AG04450 (cell line): Measurements from ENCODE around the gene SIX1. TPM values are rescaled to one million over a fixed set of nuclear protein-coding genes. Genes with fewer than 3 reads are reported as not detected.

Source experiments
- CTCF ChIA-PET: fragments of 300-600, 350-600 bp; formaldehyde crosslinking; extraction: SDS; loops from one replicate; lab custom pipeline; 2022; ENCODE audit warnings: antibody characterized with exemption, inconsistent platforms; lab: Charles Lee
- POLR2A ChIA-PET: fragments of 350-600 bp; formaldehyde crosslinking; extraction: SDS; loops from one replicate; lab custom pipeline; 2021; ENCODE audit warnings: antibody characterized with exemption, inconsistent platforms; lab: Yijun Ruan, JAX
- DNase-seq: peaks from one replicate; pipeline ENCODE4 v3.0.0-alpha.2; 2011; ENCODE audit warnings: low read depth, low spot score
- H3K27ac ChIP-seq: one replicate; pipeline ENCODE4 v1.5.1; 2012; ENCODE audit warnings: low read depth, low read length, control low read depth
- H3K27me3 ChIP-seq: one replicate; pipeline ENCODE4 v1.6.0; 2012; ENCODE audit warnings: low read length; ENCODE audit not compliant: control insufficient read depth, insufficient read depth
- H3K4me3 ChIP-seq: 2 replicates; pipeline ENCODE4 v1.5.1; 2011; ENCODE audit warnings: mild to moderate bottlenecking, low read depth, low read length, control low read depth
- H3K9me3 ChIP-seq: 2 replicates; pipeline ENCODE4 v1.5.1; 2012; ENCODE audit warnings: low read length; ENCODE audit not compliant: control insufficient read depth, insufficient read depth
- polyA minus RNA-seq: library from RNA; depleted of rRNA, polyadenylated mRNA; stranded (reverse); fragments of >200 nt; gene quantifications from 2 replicates; pipeline ENCODE4 v1.2.3, GENCODE V29; 2011; rRNA and poly(A)+ RNA removed
- polyA plus RNA-seq: library from polyadenylated mRNA; depleted of rRNA; stranded (reverse); fragments of >200 nt; gene quantifications from 2 replicates; pipeline ENCODE4 v1.2.3, GENCODE V29; 2011; rRNA removed
- TF ChIP-seq, protein P1 (sequence below): IDR thresholded peaks from 2 replicates; pipeline ENCODE4 v1.5.1; 2011; ENCODE audit warnings: low read depth, low read length, control low read depth, inconsistent platforms

SIX1 gene
- polyA plus RNA-seq = 25.6 and 26.9 TPM in 2 replicates
- polyA minus RNA-seq = 19.9 and 23.8 TPM in 2 replicates

DNA sequence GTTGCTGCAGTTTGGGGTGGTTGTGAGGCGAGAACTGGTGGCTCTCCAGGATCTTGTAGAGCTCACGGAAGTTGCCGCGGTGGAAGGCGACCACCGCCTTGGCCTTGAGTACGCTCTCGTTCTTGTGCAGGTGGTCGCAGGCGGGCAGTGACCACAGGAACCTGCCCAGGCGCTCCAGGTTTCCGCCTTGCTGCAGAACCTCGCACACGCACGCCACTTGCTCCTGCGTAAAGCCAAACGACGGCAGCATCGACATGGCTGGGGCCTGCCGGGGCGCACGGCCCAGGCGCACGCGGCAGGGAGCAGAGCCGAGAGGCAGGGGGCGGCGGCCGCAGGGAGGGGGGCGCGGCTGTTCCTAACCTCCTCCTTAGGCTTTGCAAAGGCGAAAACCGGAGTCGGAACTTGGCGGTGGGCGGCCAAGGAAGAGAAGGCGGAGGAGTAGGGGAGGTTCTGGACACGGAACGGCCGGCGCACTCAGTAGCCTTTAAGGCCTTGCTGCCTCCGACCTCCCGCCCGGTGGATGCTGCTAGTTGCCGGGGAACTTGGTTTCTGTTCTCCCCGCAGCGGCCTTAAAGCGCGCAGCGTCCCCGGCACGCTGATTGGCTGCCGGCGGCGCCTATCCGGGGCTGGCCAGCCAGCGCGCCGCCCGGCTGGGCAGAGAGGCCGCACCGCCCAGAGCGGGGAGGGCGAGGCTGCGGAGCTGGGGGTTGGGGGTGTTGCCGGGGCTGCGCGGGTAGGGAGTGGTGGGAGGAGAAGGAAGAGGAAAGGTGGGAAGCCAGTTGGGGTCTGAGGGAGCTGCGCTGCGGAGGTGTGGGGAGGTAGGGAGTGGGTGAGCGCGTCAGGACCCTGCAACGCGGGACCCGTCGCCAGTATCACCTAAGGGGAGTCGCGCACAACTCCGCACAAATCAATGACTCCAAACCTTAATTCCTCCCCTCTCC lies at the start of gene SIX1:
SIX1 (minus strand) TSS at position 544 of the 941 bp plus-strand sequence; CDS start at position 256, 288 bp downstream.
- Histone ChIP-seq H3K4me3 (peak within 1 kb of the TSS; percentile 88), H3K27ac (peak within 1 kb of the TSS; percentile 70), H3K27me3 (peaks cover 15% of the 10 kb centered on the region), H3K9me3 (no peaks in the 10 kb centered on the region; the same call in 1 of the 2 replicates)
- DNase-seq = peak; percentile 85
- ChIA-PET CTCF (interaction anchor here (0.9 to 1.4 kb wide), 3 partner anchors 377 to 620 kb away, joined by 3 to 5 read pairs (median 4); no protein-coding TSS in a partner anchor), POLR2A (interaction anchor here (0.5 to 1.6 kb wide), 11 partner anchors 10 to 603 kb away, joined by 3 to 7 read pairs (median 4); partner anchors contain the start of genes SLC38A6 and TRMT5)
- TF ChIP-seq, protein P1, sequence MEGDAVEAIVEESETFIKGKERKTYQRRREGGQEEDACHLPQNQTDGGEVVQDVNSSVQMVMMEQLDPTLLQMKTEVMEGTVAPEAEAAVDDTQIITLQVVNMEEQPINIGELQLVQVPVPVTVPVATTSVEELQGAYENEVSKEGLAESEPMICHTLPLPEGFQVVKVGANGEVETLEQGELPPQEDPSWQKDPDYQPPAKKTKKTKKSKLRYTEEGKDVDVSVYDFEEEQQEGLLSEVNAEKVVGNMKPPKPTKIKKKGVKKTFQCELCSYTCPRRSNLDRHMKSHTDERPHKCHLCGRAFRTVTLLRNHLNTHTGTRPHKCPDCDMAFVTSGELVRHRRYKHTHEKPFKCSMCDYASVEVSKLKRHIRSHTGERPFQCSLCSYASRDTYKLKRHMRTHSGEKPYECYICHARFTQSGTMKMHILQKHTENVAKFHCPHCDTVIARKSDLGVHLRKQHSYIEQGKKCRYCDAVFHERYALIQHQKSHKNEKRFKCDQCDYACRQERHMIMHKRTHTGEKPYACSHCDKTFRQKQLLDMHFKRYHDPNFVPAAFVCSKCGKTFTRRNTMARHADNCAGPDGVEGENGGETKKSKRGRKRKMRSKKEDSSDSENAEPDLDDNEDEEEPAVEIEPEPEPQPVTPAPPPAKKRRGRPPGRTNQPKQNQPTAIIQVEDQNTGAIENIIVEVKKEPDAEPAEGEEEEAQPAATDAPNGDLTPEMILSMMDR = no peak

DNA sequence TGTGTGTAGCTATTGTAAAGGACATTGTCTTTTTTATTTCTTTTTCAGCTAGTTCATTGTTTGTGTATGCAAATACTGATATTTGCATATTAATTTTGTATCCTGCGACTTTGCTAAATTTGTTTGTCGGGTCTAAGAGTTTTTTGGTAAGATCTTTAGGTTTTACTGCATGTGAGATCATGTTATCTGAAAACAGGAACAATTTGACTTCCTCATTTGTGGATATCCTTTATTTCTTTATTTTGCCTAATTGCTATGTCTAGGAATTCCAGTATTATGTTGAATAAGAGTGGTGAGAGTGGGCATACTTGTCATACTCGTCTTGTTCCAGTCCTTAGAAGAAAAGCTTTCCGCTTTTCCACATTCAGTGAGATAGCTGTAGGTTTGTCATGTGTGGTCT lies 46.0 kb upstream of the SIX1 start:
- TF ChIP-seq, protein P1 = no peak
- H3K9me3 ChIP-seq = peaks cover 4% of the 10 kb centered on the region
- no peak for DNase-seq
- H3K27me3 ChIP-seq = no peaks in the 10 kb centered on the region
- POLR2A ChIA-PET = no interaction called here
- no peak overlapping the region for H3K27ac ChIP-seq
- CTCF ChIA-PET = no interaction called here
- H3K4me3 ChIP-seq = no peak overlapping the region

DNA sequence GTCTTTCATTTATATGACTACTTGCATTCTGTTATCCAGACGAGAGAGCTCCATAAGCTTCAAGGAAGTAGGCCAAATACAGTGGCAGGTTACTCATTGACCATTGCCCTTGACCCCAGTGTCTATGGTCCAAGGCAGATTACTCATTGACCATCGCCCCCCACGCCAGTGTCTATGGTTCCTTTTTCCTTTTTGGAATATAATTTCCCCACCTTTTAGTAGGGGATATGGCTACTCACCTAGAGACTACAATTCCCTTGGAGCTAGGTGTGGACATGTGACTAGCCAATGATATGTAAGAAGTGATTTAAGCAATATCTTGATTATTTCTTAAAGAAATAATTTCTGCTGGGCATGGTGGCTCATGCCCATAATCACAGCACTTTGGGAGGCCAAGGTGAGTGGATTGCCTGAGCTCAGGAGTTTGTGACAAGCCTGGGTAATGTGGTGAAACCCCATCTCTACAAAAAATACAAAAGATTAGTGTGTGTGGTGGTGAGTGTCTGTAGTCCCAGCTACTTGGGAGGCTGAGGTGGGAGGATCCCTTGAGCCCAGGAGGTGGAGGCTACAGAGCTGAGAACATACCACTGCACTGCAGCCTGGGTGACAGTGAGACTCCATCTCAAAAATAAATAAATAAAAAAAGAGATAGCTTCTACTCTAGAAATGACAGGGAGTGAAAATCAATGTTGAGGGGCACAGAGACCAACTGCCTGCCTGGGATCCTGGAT lies 42.3 kb upstream of the SIX1 start:
- POLR2A ChIA-PET = no interaction called here
- Histone ChIP-seq H3K27ac (no peak overlapping the region), H3K27me3 (no peaks in the 10 kb centered on the region), H3K9me3 (no peaks in the 10 kb centered on the region), H3K4me3 (no peak overlapping the region)
- CTCF ChIA-PET = interaction anchor here (0.6 kb wide), 1 partner anchor 11 kb away, joined by 4 read pairs; no protein-coding TSS in a partner anchor
- TF ChIP-seq, protein P1 = no peak
- DNase-seq = no peak

DNA sequence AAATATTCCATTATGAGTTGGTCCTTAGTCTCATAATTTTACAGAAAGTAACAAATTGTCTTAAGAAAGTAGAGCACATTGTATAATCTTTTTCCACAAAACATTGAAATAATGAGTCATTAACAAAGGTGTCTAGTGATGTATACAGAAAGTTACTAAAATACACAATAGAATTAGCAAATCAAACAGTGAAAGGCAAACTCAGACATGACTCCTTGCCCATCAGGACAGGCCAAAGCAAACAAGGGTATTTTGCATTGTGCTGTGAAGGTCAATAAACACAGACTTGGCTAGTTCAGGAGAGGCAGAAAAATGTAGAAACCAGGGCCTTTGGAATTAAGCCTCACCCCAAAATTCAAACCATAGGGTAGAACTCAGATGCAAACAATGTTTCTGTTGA lies 37.6 kb upstream of the SIX1 start:
- no peak for DNase-seq
- Histone ChIP-seq H3K27me3 (no peaks in the 10 kb centered on the region), H3K9me3 (0 out of 2 replicates have a peak, but pooled peaks cover 4% of the 10 kb centered on the region), H3K27ac (no peak overlapping the region), H3K4me3 (no peak overlapping the region)
- POLR2A ChIA-PET = no interaction called here
- CTCF ChIA-PET = no interaction called here
- TF ChIP-seq, protein P1 = no peak
